NCI-H2029 treated with DMSO at 0.1 percent for 48 hours (cell line): Measurements from ENCODE around the gene RNF168.
A peak's percentile ranks its signal among the peaks of the same experiment; 100 is the strongest.
"Not testable (repeated sequence)": the region's sequence is repeated elsewhere in the genome, so short reads cannot be mapped to it uniquely, and the experiment has no call there.

ENCODE experiments used
- DNase-seq: peaks from one replicate; lab custom pipeline; 2025; lab: John Stamatoyannopoulos, UW

Gene RNF168

DNA sequence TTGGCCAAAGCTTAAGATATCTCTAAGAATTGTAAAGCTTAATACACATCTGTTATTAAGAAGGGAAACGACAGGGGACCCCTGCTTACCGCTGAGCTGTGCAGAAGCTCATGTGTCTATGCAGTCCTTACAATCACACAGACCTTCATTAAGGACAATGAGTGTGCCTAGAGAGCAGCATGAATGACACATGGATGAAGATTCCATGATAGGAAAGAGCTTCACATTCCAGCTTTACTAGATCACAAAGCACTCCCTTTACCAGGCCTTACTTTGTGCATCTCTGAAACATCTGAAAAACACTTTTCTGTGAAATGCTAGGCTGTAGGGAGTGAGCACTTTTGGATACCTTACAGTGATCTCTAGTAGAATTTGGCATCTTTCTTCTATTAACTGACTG lies 32.0 kb downstream of the RNF168 start:
- no peak for DNase-seq

DNA sequence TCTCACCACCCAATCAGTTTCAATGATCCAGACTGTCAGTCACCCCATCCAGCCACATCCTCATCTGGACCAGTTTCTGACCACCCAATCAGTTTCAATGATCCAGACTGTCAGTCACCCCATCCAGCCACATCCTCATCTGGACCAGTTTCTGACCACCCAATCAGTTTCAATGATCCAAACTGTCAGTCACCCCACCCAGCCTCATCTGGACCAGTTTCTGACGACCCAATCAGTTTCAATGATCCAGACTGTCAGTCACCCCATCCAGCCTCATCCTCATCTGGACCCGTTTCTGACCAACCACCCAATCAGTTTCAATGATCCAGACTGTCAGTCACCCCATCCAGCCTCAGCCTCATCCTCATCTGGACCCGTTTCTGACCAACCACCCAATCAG lies 33.4 kb downstream of the RNF168 start:
- DNase-seq, result not testable (repeated sequence)

- DNase-seq, result no peak
These were observed 39.8 kb downstream of the RNF168 start for GRCh38 chr3:196463804-196464203.

DNA sequence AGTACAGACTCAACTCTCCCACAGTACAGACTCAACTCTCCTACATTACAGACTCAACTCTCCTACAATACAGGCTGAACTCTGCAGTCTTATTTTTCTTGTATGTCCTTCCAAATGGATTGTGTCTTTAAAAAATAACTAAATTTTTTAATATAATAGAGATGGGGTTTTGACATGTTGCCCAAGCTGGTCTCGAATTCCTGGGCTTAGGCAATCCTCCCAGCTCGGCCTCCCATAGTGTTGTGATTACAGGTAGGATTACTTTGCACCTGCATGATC lies 40.2 kb downstream of the RNF168 start:
- no peak for DNase-seq

GRCh38 chr3:196462680-196463477 lies 40.7 kb downstream of the RNF168 start:
- not testable (repeated sequence) for DNase-seq

DNA sequence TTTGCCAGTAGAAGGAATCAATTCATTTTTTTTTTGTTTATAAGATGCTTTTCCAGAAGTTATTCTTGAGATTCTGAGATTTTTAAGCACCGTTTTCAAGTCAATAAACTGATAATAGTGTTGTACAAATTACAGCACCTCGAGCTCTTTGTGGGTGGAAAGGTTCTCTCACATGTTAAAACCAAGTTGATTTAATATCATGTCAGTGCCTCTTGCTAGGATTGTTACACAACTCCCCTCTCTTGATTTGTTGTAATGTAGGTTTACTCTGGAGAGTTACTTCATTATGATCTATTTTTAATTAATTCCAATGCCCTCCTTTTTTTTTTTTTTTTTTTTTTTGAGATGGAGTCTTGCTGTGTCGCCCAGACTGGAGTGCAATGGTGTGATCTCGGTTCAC lies 45.5 kb downstream of the RNF168 start:
- DNase-seq, result no peak

GRCh38 chr3:196457470-196457869 lies 46.1 kb downstream of the RNF168 start:
- not testable (repeated sequence) for DNase-seq

GRCh38 chr3:196454935-196455334 lies 48.6 kb downstream of the RNF168 start:
- no peak for DNase-seq

DNA sequence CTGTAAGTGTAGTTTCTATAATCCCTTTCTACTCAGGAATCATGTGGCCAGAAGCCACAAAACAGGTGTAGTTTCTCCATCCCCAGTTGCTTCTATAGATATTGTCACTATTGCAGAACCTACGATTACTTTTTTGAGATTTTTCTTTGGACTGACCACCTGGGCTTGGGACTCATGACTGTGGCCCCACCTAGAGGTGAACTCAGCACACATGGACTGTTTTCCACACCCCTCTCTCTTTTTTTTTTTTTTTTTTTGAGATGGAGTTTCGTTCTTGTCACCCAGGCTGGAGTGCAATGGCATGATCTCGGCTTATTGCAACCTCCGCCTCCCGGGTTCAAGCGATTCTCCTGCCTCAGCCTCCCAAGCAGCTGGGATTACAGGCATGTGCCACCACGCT lies 58.2 kb downstream of the RNF168 start:
- not testable (repeated sequence) for DNase-seq

GRCh38 chr3:196444500-196444894 lies 59.1 kb downstream of the RNF168 start:
- DNase-seq, result no peak

DNA sequence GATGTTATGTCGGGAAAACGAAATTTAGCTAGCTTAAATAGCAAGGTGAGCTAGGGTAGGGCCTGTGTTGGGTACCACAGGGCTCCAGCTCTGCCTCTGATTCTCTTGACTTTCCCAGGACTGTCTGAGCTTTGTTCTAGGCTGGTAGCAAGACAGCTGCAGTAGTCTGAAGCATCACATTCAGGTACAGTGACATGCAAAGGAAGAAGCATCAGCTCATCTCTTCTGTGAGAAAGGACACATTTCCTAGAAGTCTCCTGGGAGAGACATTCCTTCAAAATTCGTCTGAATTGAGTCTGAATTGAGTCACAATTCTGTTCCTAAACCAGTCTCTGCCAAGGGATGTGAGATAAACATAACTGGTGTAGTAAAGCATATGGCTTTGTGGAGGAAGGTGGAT lies 62.9 kb downstream of the RNF168 start:
- DNase-seq, result no peak

- DNase-seq, result no peak
These were observed 63.5 kb downstream of the RNF168 start for GRCh38 chr3:196440041-196440537.

GRCh38 chr3:196432137-196432879 lies 71.3 kb downstream of the RNF168 start, which contains the start of gene UBXN7:
TSS of gene UBXN7 (minus strand) at chr3:196432427. CDS start at chr3:196432399, 28 bp downstream.
- peak; percentile 88 for DNase-seq

GRCh38 chr3:196431181-196432136 lies 72.1 kb downstream of the RNF168 start:
- DNase-seq, result no peak

GRCh38 chr3:196428041-196428440 lies 75.5 kb downstream of the RNF168 start:
- no peak for DNase-seq

- DNase-seq, result not testable (repeated sequence)
These were observed 79.1 kb downstream of the RNF168 start for GRCh38 chr3:196424421-196424820.

DNA sequence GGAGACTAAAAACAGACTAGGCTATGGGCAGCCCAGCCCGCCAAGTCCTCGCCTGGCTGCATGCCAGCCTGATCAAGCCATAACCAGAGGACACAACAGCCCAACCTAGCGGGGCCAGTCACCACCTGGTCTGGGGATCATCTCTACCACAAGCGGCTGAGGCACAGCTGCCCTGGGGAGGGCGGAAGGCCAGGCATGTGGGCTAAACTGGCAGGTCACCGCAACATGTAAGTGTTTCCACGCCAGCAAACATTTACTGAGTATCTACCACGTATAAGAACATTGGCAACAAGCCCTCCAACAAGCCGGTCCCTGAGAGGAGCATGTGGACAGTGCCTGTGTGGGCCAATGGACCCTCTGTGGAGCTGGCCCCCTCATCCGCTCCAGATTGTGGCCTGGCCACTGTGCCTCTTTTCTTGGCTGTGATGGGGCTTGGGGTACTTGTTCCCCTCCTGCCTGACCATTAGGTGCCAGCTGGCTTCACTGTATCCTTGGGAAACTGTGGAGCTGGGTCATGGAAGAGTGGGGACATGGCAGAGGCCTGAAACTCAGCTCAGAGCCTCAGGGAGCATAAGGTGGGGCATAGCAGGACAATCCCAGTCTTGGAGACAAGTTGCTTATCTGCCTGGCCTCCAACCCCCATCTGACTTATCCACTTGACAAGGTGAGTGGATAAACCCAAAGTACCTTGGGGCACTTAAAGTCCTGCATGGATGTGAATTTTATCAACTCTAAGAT lies 80.4 kb downstream of the RNF168 start:
- peak; percentile 69 for DNase-seq

DNA sequence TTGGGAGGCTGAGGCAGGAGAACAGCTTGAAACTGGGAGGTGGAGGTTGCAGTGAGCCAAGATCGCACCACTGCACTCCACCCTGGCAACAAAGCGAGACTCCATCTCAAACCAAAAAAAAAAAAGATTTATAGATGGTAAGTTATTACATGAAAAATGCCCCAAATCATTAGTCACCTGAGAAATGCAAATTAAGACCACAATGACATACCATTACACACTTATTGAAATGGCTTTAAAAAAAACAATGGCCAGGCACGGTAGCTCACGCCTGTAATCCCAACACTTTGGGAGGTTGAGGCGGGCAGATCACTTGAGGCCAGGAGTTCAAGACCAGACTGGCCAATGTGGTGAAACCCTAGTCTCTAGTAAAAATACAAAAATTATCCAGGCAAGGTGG lies 81.9 kb downstream of the RNF168 start:
- DNase-seq, result not testable (repeated sequence)

GRCh38 chr3:196419386-196419785 lies 84.2 kb downstream of the RNF168 start:
- DNase-seq, result no peak
